Medulla oblongata (tissue), 1 donor: ENCODE measurements around the gene BMP7.
"Not testable (repeated sequence)": the region's sequence is repeated elsewhere in the genome, so short reads cannot be mapped to it uniquely, and the experiment has no call there.

ENCODE experiments used
- DNase-seq: peaks from one replicate; pipeline ENCODE4 v3.0.0-alpha.2; 2015; ENCODE audit errors: extremely low spot score

The BMP7 gene

GRCh38 chr20:57250607-57251343, 15.7 kb downstream of the BMP7 start:
- no peak for DNase-seq

GRCh38 chr20:57249772-57250171, 16.7 kb downstream of the BMP7 start:
- DNase-seq = no peak

GRCh38 chr20:57249073-57249472, 17.4 kb downstream of the BMP7 start:
- no peak for DNase-seq

DNA sequence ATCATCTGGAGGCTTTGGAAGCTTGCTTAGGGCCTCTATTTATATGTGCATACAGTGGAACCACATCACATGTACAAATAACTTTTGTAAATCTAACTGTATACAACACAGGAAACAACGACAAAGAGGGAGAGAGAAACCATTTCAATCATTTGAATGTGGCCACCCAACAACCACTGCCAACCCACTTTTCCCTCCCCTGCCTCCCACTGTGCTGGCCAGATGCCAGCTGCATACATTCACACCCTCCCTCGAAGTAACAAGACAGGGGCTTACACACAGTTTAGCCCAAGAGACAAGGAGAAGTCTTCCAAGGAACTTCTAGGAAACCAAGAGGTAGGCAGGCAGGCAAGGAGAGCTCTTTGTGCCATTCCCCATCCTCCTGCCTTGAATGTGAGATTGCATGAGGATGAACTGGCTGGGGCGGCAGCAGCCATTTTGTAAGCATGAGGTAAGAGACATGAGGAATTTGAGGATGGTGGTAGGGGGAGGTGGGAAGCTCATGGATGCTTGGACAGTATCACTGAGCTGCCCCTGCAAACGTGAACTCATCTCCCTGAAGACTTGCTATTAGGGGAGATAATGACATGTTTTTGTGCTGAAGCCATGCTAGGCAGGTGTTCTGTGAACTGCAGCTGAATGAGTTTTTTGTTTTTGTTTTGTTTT, 18.2 kb downstream of the BMP7 start:
- DNase-seq = no peak

DNA sequence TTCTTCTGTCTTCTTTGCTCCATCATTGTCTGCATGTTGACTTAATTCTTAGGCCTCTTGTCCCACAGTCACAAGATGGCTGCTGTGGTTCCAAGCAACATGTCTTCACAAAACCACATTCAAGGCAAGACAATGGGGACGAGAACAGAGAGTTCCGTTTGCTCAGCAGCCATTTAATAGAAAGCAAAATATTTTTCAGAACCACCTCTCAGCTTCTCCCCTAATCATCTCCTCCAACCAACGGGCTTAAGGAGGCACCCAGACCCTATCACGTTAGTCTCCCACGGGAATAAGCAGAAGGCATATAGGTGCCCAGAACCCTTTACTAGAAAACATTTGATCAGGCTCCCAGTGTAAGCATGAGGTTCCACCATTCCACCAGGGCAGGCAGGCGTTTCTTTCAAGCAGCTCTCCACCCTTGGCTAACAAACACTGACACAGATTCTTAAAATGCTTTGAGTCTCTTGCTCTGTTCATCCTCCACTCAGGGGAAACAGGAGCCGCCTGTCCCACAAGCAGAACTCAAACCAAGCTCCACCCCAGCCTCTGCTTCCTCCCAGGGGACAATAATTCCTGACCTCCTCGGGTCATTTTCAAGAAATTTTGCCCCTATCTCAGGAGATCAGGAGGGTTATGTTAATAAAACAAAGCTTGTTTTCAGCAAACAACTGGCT, 19.0 kb downstream of the BMP7 start:
- DNase-seq = no peak

DNA sequence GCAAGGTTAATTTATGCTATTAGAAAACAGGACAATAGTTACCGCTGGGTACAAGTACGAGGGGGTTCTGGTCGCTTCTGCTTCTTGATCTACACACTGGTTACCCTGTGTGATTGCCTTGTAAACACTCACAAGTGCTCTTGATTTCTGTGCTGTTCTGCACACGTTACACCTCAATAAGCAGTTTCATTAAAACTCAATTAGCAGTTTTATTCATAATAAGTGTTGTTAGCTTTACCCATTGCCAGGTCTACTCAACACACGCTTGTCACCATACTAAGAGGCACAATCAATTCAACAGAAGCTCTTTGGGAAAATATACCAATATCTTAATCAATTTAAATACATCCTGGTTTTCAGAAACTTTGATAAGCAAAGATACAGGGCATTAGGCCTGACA, 20.4 kb downstream of the BMP7 start:
- DNase-seq = no peak

DNA sequence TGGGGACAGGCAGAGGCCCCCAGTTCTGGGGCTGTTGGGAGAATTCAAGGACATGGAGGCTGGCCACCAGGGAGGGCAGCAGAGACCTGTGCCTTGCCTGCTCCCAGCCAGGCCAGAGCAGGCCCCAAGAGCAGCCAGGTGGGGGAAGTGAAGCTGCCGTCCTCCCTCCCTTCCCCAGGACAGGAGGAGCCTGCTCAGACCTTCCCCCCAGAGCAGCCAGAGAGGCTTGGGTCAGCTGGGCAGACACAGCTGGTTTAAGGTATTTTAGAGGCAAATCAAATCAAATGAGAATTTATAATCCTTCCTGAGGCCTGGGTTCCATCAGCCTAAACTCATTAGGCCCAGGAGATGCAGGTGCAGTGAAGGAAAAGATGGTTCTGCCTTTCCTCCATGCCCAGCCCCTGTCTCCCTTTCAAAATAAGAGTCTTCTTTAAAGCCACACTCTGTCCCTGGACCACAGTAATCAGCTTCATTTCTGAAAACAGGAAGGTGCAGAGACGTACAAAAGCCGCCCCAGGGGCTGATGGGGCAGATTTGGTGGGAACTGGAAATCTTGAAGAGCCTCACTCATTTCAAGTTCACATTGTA, 21.7 kb downstream of the BMP7 start:
- DNase-seq = no peak

GRCh38 chr20:57244221-57244585, 22.2 kb downstream of the BMP7 start:
- peak; percentile 45 for DNase-seq

- no peak for DNase-seq
Measured at GRCh38 chr20:57243480-57244220, 22.8 kb downstream of the BMP7 start.

DNA sequence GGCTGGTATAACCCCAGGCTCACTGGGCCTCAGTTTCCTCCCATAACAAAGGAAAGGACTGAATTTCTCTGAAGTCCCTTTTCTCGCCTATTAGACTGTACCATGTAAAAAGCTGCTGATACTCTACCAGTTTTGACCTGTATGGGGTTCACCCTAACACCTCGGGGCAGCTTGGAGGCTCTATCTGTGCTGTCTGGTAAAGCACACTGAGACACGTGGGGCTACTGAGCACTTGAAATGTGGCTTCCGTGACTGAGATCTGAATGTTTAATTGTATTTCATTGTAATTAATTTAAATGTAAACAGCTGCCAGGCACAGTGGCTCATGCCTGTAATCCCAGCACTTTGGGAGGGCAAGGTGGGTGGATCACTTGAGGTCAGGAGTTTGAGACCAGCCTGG, 24.0 kb downstream of the BMP7 start:
- no peak for DNase-seq

DNA sequence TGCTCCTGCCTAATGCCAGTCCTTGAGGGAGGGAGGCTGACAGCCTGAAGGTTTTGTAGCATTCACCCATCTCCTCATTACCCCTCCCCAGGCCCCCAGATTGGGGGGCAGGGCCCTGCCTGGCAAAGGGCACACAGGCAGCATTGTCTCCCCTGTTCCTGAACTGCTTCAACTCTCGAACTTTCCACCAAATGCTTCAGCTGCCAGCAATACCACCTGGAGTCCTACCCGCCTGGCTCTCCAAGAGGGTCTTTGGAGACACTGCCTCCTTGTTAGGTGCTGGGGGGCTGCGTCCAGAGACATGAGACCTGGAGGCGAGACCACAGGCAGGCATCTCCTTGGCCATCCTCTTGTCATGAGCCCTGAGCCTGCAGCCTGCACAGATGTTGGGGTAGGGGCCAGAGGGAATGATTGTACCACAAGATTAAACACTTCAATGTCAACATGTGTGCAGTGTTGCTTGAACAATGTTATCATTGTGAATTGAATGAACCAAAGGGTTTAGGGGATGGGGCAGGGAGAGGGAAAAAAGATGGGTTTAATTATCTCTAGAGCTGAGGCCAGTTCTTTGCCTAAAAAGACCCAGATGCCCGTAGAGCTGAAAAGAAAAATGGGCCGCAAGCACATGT, 25.0 kb downstream of the BMP7 start:
- DNase-seq = peak; percentile 69

GRCh38 chr20:57240581-57241362, 25.7 kb downstream of the BMP7 start:
- no peak for DNase-seq

GRCh38 chr20:57239725-57240124, 26.7 kb downstream of the BMP7 start:
- not testable (repeated sequence) for DNase-seq

DNA sequence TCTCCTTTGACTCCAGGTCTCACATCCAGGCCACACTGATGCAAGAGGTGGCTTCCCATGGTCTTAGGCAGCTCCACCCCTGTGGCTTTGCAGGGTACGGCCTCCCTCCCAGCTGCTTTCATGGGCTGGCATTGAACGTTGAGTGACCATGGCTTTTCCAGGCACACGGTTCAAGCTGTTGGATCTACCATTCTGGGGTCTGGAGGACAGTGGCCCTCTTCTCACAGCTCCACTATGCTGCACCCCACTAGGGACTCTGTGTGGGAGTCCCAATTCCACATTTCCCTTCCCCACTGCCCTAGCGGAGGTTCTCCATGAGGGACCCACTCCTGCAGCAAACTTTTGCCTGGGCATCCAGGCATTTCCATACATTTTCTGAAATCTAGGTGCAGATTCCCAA, 27.1 kb downstream of the BMP7 start:
- DNase-seq = not testable (repeated sequence)

GRCh38 chr20:57238089-57238488, 28.4 kb downstream of the BMP7 start:
- no peak for DNase-seq

GRCh38 chr20:57237585-57237953, 28.9 kb downstream of the BMP7 start:
- no peak for DNase-seq

DNA sequence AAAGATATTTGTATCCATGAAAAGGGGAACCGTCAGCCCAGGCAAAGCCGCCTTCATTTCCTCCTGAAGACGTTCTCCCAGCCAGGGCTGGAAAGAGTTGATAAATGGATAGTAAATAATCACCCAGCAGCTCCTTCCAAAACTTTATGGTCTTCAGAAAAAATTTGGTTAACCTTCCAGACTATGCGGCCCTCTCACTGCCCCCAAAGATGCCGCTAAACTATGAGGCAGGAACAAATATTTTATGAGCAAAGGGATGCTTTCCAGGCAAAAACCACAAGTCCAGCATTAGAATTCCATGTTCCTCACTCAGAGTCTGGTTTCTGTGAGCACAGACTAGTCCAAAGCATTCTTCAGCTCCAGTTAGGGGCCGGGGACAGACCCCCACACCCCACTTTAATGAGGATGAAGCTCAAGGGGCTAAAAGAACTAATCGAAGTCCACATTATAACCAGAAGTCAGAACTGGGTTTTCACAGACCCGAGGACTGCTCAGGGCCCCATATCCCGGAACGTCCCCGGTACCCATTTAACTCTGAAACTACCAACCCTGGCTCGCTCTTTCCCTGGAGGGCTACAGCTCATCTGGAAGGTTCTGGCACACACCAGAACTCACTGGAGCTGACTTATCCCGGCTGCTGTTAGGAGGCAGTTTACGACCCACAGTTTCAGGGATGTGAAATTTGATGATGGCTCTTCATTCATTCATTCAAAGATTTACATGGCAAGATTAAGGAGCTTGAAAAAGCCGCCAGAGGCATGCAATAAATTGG, 29.4 kb downstream of the BMP7 start:
- DNase-seq = no peak

DNA sequence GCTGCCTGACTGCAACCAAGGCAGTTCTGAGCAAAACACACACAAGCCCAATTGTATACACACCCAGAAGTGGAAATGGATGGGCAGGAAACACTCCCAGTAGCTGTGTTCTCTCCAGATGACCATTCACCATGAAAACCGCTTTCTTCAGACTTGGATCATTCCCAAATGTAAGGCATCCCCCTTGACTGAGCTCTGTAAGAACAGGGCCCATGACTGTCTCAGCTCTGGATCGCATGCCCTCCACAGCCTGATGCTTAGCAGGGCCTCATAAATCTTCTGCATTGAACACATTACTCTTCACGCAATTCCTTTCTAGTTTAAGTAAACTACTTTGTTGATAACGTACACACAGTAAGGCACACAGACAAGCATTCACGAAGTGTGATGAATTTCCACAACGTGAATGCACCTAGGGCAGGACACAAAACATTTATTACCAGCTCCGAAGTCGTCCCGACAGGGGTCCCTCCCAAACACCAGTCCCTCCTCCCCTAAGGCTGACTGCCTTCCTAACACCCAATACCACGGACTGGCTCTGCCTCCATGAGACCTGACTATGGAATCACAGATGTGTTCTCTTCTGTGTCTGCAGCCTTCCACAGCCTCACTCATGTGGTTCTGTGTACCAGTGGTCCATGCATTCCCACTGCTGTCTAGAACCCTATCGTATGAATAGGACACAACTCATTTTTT, 31.7 kb downstream of the BMP7 start:
- no peak for DNase-seq

DNA sequence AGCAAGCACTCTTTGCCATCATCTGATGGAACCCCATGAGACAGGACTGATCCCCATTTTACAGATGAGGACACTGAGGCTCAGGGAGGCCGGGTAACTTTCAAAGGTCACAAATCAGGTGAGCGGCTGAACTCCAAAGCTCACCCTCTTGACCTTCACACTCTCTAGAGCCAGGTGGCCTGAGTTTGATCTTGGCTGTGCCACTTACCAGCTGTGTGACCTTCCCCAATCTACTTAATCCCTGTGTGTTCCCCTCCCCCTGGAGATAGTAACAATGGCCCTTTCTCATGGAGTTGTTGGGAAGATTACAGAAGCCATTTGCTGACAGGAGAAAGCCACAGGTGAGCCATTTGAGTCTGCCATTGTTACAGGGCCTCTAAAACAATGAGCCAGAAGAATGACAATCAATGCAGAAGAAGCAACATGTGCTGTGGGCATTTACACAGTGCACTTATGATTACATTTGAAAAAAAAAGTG, 34.5 kb downstream of the BMP7 start:
- DNase-seq = no peak
